CD4-positive, alpha-beta T cell (primary cell): Measurements from ENCODE around the gene ZNF518B. TPM values are rescaled to one million over a fixed set of nuclear protein-coding genes. Genes with fewer than 3 reads are reported as not detected.

ENCODE experiments used
- ATAC-seq: fragments of 200-7000 bp; cut with Tn5 transposase; one replicate; pipeline ENCODE4 v1.10.0; 2022; ENCODE audit warnings: mild to moderate bottlenecking; ENCODE audit not compliant: poor library complexity
- CTCF ChIA-PET: fragments of 350-600 bp; sonication (Branson Sonifier 250); formaldehyde crosslinking; loops from one replicate; lab custom pipeline; 2021; ENCODE audit warnings: antibody characterized with exemption, inconsistent platforms; lab: Charles Lee
- POLR2A ChIA-PET: fragments of 350-600 bp; sonication (Branson Sonifier 250); formaldehyde crosslinking; loops from one replicate; lab custom pipeline; 2021; ENCODE audit warnings: antibody characterized with exemption, inconsistent platforms; lab: Charles Lee
- DNase-seq, 14 experiments: peaks; one replicate each; pipeline ENCODE4 v3.0.0-alpha.2; 2013 to 2020; ENCODE audit warnings: mixed read lengths in 2 of 14
- H3K27ac ChIP-seq, 2 donors: one replicate each; pipeline versions ENCODE4 v1.5.1 to v1.7.0; 2013; ENCODE audit warnings: low read length in 2 of 2, low read depth in 1 of 2, mild to moderate bottlenecking in 1 of 2
- H3K27me3 ChIP-seq, 2 experiments: 1 replicate in 1 of 2; 2 replicates in 1 of 2; pipeline versions ENCODE4 v1.6.1 to v1.7.0; 2013; ENCODE audit warnings: low read length in 2 of 2, control low read depth in 1 of 2, mild to moderate bottlenecking in 1 of 2, moderate library complexity in 1 of 2; ENCODE audit not compliant: insufficient read depth in 2 of 2, control insufficient read depth in 1 of 2
- H3K36me3 ChIP-seq: one replicate; pipeline ENCODE4 v1.6.1; 2013; ENCODE audit warnings: low read length, control low read depth; ENCODE audit not compliant: insufficient read depth
- H3K4me1 ChIP-seq: one replicate; pipeline ENCODE4 v1.6.1; 2013; ENCODE audit warnings: low read length, control low read depth; ENCODE audit not compliant: insufficient read depth
- H3K4me3 ChIP-seq: one replicate; pipeline ENCODE4 v1.5.1; 2013; ENCODE audit warnings: mild to moderate bottlenecking, low read length, moderate library complexity
- H3K9me3 ChIP-seq, 2 experiments: 1 replicate in 1 of 2; 2 replicates in 1 of 2; pipeline versions ENCODE4 v1.6.1 to v1.7.0; 2013; ENCODE audit warnings: low read length in 2 of 2, mild to moderate bottlenecking in 2 of 2, control low read depth in 1 of 2, moderate library complexity in 1 of 2; ENCODE audit not compliant: control insufficient read depth in 1 of 2, insufficient read depth in 1 of 2
- H3K27ac Mint-ChIP-seq: one replicate; pipeline ENCODE4 v1.8.0; 2020; ENCODE audit warnings: mixed read lengths
- H3K27me3 Mint-ChIP-seq: one replicate; pipeline ENCODE4 v1.8.0; 2021; ENCODE audit warnings: mixed read lengths
- H3K36me3 Mint-ChIP-seq: one replicate; pipeline ENCODE4 v1.8.0; 2021; ENCODE audit warnings: low read depth, mixed read lengths
- H3K4me1 Mint-ChIP-seq: one replicate; pipeline ENCODE4 v1.8.0; 2021; ENCODE audit warnings: low read depth, mixed read lengths
- H3K4me3 Mint-ChIP-seq: one replicate; pipeline ENCODE4 v1.8.0; 2020; ENCODE audit warnings: mild to moderate bottlenecking, mixed read lengths
- H3K9me3 Mint-ChIP-seq: one replicate; pipeline ENCODE4 v1.8.0; 2020; ENCODE audit warnings: mixed read lengths
- intact Hi-C, 2 experiments: fragments of 100-400 bp; cut with DNase I in 1 of 2; cut with micrococcal nuclease in 1 of 2; formaldehyde crosslinking; loops; one replicate each; pipeline versions ENCODE4 v1.15.1 to v1.9.0; 2023 to 2025; cut with DNase I, micrococcal nuclease
- total RNA-seq, 174 experiments: library from RNA in 2 of 174; stranded (reverse) in 2 of 174; gene quantifications; one replicate each; pipeline ENCODE4 v1.2.3 and lab custom pipeline; 2021 to 2026
- TF ChIP-seq, protein P1 (sequence below): fragments of 200-600 bp; IDR thresholded peaks from one replicate; pipeline ENCODE4 v1.8.0; 2022; ENCODE audit warnings: antibody characterized with exemption, mild to moderate bottlenecking

Gene ZNF518B
- total RNA-seq, 2 experiments from 2014 or later = 36.5 to 37.5 TPM

DNA sequence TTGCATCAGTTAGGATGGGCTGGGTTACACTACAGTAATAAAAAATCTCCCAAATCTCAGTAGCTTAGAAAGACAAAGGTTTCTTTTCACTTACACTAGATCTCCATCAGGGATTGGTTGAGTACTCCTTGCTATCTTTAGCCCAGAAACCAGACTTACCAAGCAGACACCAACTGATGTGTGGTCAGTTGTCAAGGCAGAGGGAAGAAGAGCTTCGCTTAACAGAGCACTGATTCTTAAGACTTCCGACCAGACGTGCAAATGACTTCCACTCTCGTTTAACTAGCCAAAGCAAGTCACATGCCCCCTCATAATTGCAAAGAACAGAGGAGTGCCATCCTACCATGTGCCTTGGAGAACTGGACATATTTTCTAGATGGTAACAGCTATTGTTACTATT lies 5.7 kb upstream of the ZNF518B start:
- no peak overlapping the region for H3K27ac Mint-ChIP-seq
- POLR2A ChIA-PET = no interaction called here
- H3K27me3 ChIP-seq = peaks cover 12 to 19% of the 10 kb centered on the region in 2 experiments
- no peaks in the 10 kb centered on the region for H3K36me3 Mint-ChIP-seq
- TF ChIP-seq, protein P1, sequence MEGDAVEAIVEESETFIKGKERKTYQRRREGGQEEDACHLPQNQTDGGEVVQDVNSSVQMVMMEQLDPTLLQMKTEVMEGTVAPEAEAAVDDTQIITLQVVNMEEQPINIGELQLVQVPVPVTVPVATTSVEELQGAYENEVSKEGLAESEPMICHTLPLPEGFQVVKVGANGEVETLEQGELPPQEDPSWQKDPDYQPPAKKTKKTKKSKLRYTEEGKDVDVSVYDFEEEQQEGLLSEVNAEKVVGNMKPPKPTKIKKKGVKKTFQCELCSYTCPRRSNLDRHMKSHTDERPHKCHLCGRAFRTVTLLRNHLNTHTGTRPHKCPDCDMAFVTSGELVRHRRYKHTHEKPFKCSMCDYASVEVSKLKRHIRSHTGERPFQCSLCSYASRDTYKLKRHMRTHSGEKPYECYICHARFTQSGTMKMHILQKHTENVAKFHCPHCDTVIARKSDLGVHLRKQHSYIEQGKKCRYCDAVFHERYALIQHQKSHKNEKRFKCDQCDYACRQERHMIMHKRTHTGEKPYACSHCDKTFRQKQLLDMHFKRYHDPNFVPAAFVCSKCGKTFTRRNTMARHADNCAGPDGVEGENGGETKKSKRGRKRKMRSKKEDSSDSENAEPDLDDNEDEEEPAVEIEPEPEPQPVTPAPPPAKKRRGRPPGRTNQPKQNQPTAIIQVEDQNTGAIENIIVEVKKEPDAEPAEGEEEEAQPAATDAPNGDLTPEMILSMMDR = no peak
- peaks cover 22% of the 10 kb centered on the region for H3K4me1 ChIP-seq
- H3K27ac ChIP-seq = no peak overlapping the region
- DNase-seq (no peak), ATAC-seq (no peak)
- H3K27me3 Mint-ChIP-seq = peaks cover 46% of the 10 kb centered on the region
- intact Hi-C loops = loop anchor here in 1 of 2 experiments (5.0 to 10.0 kb wide), 3 partner anchors 74 to 1012 kb away; no protein-coding TSS in a partner anchor
- no peaks in the 10 kb centered on the region for H3K9me3 Mint-ChIP-seq
- H3K4me3 ChIP-seq = no peak overlapping the region
- H3K4me1 Mint-ChIP-seq = peaks cover 18% of the 10 kb centered on the region
- no peak overlapping the region for H3K4me3 Mint-ChIP-seq
- peaks cover 0 to 14% of the 10 kb centered on the region in 2 experiments for H3K9me3 ChIP-seq
- no peaks in the 10 kb centered on the region for H3K36me3 ChIP-seq
- CTCF ChIA-PET = no interaction called here

DNA sequence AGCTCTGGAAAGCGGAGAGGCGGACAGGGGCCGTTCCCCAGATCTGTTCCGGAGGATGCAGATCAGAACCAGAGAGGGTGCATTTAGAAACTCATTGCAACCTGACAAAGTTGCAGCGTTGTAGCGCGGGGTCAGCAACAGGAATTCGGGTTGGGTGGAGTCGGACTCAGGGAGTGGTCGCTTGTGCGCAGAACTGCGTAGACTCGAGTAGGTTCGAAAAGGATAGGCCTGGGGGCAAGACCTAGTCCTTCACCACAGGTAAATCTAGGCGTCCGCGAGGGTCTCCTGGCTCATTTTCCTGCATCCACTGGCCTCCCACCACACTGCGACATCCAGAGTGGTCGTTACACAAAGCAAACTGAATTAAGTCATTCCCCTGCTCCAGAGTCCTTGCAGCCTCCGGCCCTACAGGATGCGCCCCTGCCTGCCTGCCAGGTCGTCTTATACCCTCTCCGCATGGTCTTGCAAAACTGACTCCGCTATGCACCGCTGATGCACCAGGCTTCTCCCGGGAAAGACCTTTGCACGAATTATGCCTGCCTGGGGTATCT lies 4.7 kb upstream of the ZNF518B start:
- TF ChIP-seq, protein P1 = no peak
- Mint-ChIP-seq H3K27ac (no peak overlapping the region), H3K4me1 (peaks cover 22% of the 10 kb centered on the region), H3K36me3 (no peaks in the 10 kb centered on the region), H3K4me3 (peak overlapping the region; percentile 83), H3K9me3 (no peaks in the 10 kb centered on the region), H3K27me3 (peaks cover 41% of the 10 kb centered on the region)
- H3K27ac ChIP-seq = no peak overlapping the region
- POLR2A ChIA-PET = interaction anchor here (0.8 to 2.3 kb wide), 4 partner anchors 11 to 345 kb away, joined by 3 to 18 read pairs (median 6); partner anchors contain the start of gene WDR1
- H3K27me3 ChIP-seq = peaks cover 12 to 14% of the 10 kb centered on the region in 2 experiments
- intact Hi-C loops = loop anchor here (1.0 to 10.0 kb wide), 5 partner anchors 75 to 1013 kb away; no protein-coding TSS in a partner anchor
- H3K36me3 ChIP-seq = no peaks in the 10 kb centered on the region
- H3K9me3 ChIP-seq = peaks cover 0 to 14% of the 10 kb centered on the region in 2 experiments
- DNase-seq (no peak), ATAC-seq (no peak)
- H3K4me1 ChIP-seq = peaks cover 28% of the 10 kb centered on the region
- H3K4me3 ChIP-seq = peak overlapping the region; percentile 62
- CTCF ChIA-PET = interaction anchor here (0.7 to 1.6 kb wide), 13 partner anchors 9 to 362 kb away, joined by 3 to 11 read pairs (median 4); no protein-coding TSS in a partner anchor

DNA sequence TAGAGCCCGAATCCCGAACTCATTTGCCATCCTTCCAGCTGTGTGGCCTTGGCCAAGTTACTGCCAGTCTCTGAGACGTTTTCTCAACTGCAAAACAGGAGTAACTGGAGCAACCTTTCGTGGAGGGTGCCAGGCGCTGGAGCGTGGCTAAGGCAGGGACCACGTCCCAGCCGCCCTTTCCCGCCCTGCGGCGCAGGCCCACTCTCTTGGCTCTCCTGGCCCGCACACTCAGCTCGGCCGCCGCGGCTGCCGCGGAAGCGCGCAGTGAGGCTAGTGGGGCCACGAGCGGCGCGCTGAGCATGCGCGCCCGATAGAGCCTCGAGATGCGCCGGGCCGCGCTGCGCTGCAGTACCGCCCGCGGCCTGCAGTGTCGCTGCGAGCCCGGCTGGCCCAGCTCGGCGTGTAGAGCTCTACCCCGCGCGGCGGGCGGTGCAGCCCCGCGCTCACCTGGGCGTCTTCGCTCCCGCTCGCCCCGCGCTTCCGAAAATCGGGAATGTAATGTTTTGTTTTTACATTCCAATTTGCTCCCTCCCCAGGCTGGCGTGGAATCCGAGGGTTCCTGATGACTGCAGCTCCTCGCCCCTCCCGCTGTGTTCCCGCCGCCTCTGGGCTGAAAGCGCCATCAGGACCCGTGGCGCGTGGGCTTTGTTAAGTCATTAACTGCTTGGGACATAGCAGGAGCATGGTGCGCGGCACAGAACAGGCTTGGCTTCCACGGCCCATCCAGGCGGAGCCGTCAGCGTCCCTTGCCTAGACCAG lies 4.0 kb upstream of the ZNF518B start:
- intact Hi-C loops = loop anchor here (1.0 to 10.0 kb wide), 5 partner anchors 76 to 1014 kb away; no protein-coding TSS in a partner anchor
- CTCF ChIA-PET = interaction anchor here (0.7 to 1.6 kb wide), 15 partner anchors 8 to 361 kb away, joined by 3 to 11 read pairs (median 4); no protein-coding TSS in a partner anchor
- H3K9me3 Mint-ChIP-seq = no peaks in the 10 kb centered on the region
- Histone ChIP-seq H3K4me3 (peak overlapping the region; percentile 62), H3K9me3 (peaks cover 0 to 19% of the 10 kb centered on the region in 2 experiments), H3K36me3 (no peaks in the 10 kb centered on the region), H3K27ac (no peak overlapping the region), H3K4me1 (peaks cover 32% of the 10 kb centered on the region), H3K27me3 (peaks cover 12 to 14% of the 10 kb centered on the region in 2 experiments)
- ATAC-seq (peak; percentile 83), DNase-seq (peak; percentile 41 to 93 (median 70))
- peaks cover 41% of the 10 kb centered on the region for H3K27me3 Mint-ChIP-seq
- POLR2A ChIA-PET = interaction anchor here (0.8 to 2.3 kb wide), 5 partner anchors 10 to 344 kb away, joined by 3 to 18 read pairs (median 4); partner anchors contain the start of gene WDR1
- peaks cover 4% of the 10 kb centered on the region for H3K36me3 Mint-ChIP-seq
- peak overlapping the region; percentile 83 for H3K4me3 Mint-ChIP-seq
- no peak overlapping the region for H3K27ac Mint-ChIP-seq
- peaks cover 26% of the 10 kb centered on the region for H3K4me1 Mint-ChIP-seq
- TF ChIP-seq, protein P1 = peak; percentile 95
